ENCODE measurements around the gene TAOK3.
"Not testable (repeated sequence)": the region's sequence is repeated elsewhere in the genome, so short reads cannot be mapped to it uniquely, and the experiment has no call there.

DNA sequence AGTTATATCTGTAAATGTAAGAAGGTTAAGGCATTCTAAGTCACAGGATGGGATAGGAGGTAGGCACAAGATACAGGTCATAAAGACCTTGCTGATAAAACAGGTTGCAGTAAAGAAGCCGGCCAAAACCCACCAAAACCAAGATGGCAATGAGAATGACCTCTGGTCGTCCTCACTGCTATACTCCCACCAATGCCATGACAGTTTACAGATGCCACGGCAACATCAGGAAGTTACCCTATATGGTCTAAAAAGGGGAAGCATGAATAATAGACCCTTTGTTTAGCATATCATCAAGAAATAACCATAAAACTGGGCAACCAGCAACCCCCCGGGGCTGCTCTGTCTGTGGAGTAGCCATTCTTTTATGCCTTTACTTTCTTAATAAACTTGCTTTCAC is 64.7 kb downstream of the TAOK3 start:
- TF ChIP-seq, protein P1, sequence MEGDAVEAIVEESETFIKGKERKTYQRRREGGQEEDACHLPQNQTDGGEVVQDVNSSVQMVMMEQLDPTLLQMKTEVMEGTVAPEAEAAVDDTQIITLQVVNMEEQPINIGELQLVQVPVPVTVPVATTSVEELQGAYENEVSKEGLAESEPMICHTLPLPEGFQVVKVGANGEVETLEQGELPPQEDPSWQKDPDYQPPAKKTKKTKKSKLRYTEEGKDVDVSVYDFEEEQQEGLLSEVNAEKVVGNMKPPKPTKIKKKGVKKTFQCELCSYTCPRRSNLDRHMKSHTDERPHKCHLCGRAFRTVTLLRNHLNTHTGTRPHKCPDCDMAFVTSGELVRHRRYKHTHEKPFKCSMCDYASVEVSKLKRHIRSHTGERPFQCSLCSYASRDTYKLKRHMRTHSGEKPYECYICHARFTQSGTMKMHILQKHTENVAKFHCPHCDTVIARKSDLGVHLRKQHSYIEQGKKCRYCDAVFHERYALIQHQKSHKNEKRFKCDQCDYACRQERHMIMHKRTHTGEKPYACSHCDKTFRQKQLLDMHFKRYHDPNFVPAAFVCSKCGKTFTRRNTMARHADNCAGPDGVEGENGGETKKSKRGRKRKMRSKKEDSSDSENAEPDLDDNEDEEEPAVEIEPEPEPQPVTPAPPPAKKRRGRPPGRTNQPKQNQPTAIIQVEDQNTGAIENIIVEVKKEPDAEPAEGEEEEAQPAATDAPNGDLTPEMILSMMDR (IDR thresholded peaks at IDR 0.05) = not testable (repeated sequence)
- TF ChIP-seq EP300, POLR2A (IDR thresholded peaks at IDR 0.05): not testable (repeated sequence)

Measured in stomach (tissue), 4 donors.